ENCODE data around the gene LRRC26. TPM values are rescaled to one million over a fixed set of nuclear protein-coding genes. Genes with fewer than 3 reads are reported as not detected.
"Not testable (repeated sequence)": the region's sequence is repeated elsewhere in the genome, so short reads cannot be mapped to it uniquely, and the experiment has no call there.

Gene LRRC26
- total RNA-seq, 1 donor from 2014 or later, result not detected

- DNase-seq (ENCODE audit: low read depth), result not testable (repeated sequence)
Measured at GRCh38 chr9:137121927-137122795, 47.7 kb downstream of the LRRC26 start.

Small RNA genes within 50 kb of the gene (microRNA-seq; reads per million reads assigned to microRNA genes)
- gene MIR3621, result not detected

Other genes with a start within 250 kb of the LRRC26 start
- gene FBXW5, start 225.3 kb downstream of the LRRC26 start, total RNA-seq, result 170 and 196 TPM in 2 replicates
- gene C8G, start 224.8 kb downstream of the LRRC26 start, total RNA-seq, result 0.88 TPM in 1 of 2 replicates, not detected in the other
- gene LCN12, start 217.8 kb downstream of the LRRC26 start, total RNA-seq, result 0.10 and 0.27 TPM in 2 replicates
- gene PTGDS, start 192.5 kb downstream of the LRRC26 start, total RNA-seq, result 126 and 177 TPM in 2 replicates
- 5.0 and 13.8 TPM in 2 replicates for gene LCNL1, start 187.1 kb downstream of the LRRC26 start, total RNA-seq
- 57.3 and 67.3 TPM in 2 replicates for gene PAXX, start 177.6 kb downstream of the LRRC26 start, total RNA-seq
- not detected in 2 replicates for gene CLIC3, start 173.5 kb downstream of the LRRC26 start, total RNA-seq
- 21.1 and 26.3 TPM in 2 replicates for gene ABCA2, start 141.8 kb downstream of the LRRC26 start, total RNA-seq
- not detected in 2 replicates for gene FUT7, start 138.0 kb downstream of the LRRC26 start, total RNA-seq
- gene NPDC1, start 123.9 kb downstream of the LRRC26 start, total RNA-seq, result 4.8 TPM in 2 replicates
- 0.13 and 0.68 TPM in 2 replicates for gene ENTPD2, start 116.0 kb downstream of the LRRC26 start, total RNA-seq
- gene SAPCD2, start 99.5 kb downstream of the LRRC26 start, total RNA-seq, result 1.9 and 4.7 TPM in 2 replicates
- gene UAP1L1, start 92.5 kb downstream of the LRRC26 start, total RNA-seq, result 40.2 and 46.4 TPM in 2 replicates
- 75.5 and 76.6 TPM in 2 replicates for gene MAN1B1, start 83.1 kb downstream of the LRRC26 start, total RNA-seq
- gene DPP7, start 55.3 kb downstream of the LRRC26 start, total RNA-seq, result 132 and 142 TPM in 2 replicates
- 0.05 TPM in 1 of 2 replicates, not detected in the other for gene GRIN1, start 30.9 kb downstream of the LRRC26 start, total RNA-seq
- gene TMEM210, start 2.0 kb upstream of the LRRC26 start, total RNA-seq, result not detected in 2 replicates
- gene ANAPC2, start 18.5 kb upstream of the LRRC26 start, total RNA-seq, result 28.7 and 30.6 TPM in 2 replicates
- gene SSNA1, start 18.6 kb upstream of the LRRC26 start, total RNA-seq, result 143 and 158 TPM in 2 replicates
- 19.5 and 25.3 TPM in 2 replicates for gene TPRN, start 30.7 kb upstream of the LRRC26 start, total RNA-seq
- gene TMEM203, start 35.6 kb upstream of the LRRC26 start, total RNA-seq, result 39.2 and 48.4 TPM in 2 replicates
- gene NDOR1, start 35.6 kb upstream of the LRRC26 start, total RNA-seq, result 6.1 and 10.5 TPM in 2 replicates
- gene RNF208, start 52.2 kb upstream of the LRRC26 start, total RNA-seq, result 0.21 and 0.36 TPM in 2 replicates
- gene CYSRT1, start 55.1 kb upstream of the LRRC26 start, total RNA-seq, result 1.4 and 2.0 TPM in 2 replicates
- gene RNF224, start 57.5 kb upstream of the LRRC26 start, total RNA-seq, result not detected in 2 replicates
- gene SLC34A3, start 60.9 kb upstream of the LRRC26 start, total RNA-seq, result 0.56 and 0.62 TPM in 2 replicates
- 211 and 249 TPM in 2 replicates for gene TUBB4B, start 71.2 kb upstream of the LRRC26 start, total RNA-seq
- not detected in 2 replicates for gene STPG3, start 81.2 kb upstream of the LRRC26 start, total RNA-seq
- 37.3 and 48.3 TPM in 2 replicates for gene NELFB, start 85.3 kb upstream of the LRRC26 start, total RNA-seq
- gene TOR4A, start 107.7 kb upstream of the LRRC26 start, total RNA-seq, result 1.1 and 3.6 TPM in 2 replicates
- gene NRARP, start 132.2 kb upstream of the LRRC26 start, total RNA-seq, result 1.2 and 2.0 TPM in 2 replicates

Measured in myocyte (in vitro differentiated cells).